ENCODE results near the gene SLC25A22.

DNA sequence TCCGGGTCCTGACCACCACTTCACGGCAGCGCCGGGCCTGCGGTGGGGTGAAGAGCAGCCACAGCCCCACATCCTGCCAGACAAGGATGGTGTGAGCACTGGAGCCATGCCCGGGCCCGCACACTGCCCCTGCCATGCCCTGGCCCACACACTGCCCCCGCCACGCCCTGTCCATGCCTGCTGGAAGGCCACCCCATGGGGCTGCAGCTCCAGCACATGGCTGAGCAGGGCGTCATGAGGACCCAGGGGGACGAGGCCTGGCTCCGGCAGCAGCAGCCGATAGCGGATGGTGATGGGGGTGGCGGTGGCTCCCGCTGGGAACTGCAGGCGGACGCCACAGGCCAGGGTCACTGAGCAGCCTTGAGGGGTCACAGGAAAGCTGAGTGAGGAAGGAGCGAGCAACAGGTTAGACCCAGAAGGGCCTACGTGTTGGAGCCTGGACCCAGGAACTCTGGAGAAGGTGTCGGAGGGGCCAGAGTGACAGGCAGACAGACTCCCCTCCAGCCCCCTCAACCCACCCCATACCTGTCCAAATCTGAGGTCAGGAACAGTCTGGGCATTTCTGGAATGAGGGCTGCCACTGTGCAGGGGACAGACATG lies 4.0 kb upstream of the SLC25A22 start:
- no peak for TF ChIP-seq CTCF (IDR thresholded peaks at IDR 0.05)
- no peak for TF ChIP-seq POLR2A (IDR thresholded peaks at IDR 0.05)
